Measurements from ENCODE around the gene STAT1. TPM values are rescaled to one million over a fixed set of nuclear protein-coding genes. Genes with fewer than 3 reads are reported as not detected.

The STAT1 gene
- total and polyA plus RNA-seq, 4 donors, result 30.1 to 70.7 (median 55.7) TPM

GRCh38 chr2:190953257-190953656 lies 60.7 kb downstream of the STAT1 start:
- 24 to 33% methylated on average over 4 of the region's 4 CpGs for WGBS, 2 donors
- Histone ChIP-seq H3K4me1 (ENCODE audit: control insufficient read depth in 1 of 2, insufficient read depth in 2 of 2, low read length in 2 of 2) (no peaks in the 10 kb centered on the region), H3K4me3 (ENCODE audit: low read length in 2 of 2) (no peak overlapping the region), H3K27me3 (ENCODE audit: control insufficient read depth in 1 of 2, insufficient read depth in 2 of 2, low read length in 1 of 2) (no peaks in the 10 kb centered on the region), H3K36me3 (ENCODE audit: control insufficient read depth in 1 of 2, insufficient read depth in 2 of 2, low read length in 1 of 2) (no peaks in the 10 kb centered on the region), H3K9me3 (ENCODE audit: control insufficient read depth, low read length) (no peaks in the 10 kb centered on the region), H3K27ac (ENCODE audit: low read depth in 1 of 2, low read length in 2 of 2) (no peak overlapping the region)
- DNase-seq (no peak), ATAC-seq (ENCODE audit: low FRiP score) (no peak)
- intact Hi-C loops (cut with DNase I), result no loop called here

GRCh38 chr2:190950566-190950991 lies 63.4 kb downstream of the STAT1 start:
- DNase-seq, result no peak
- Histone ChIP-seq H3K36me3 (ENCODE audit: control insufficient read depth in 1 of 2, insufficient read depth in 2 of 2, low read length in 1 of 2) (no peaks in the 10 kb centered on the region), H3K4me3 (ENCODE audit: low read length in 2 of 2) (no peak overlapping the region), H3K27me3 (ENCODE audit: control insufficient read depth in 1 of 2, insufficient read depth in 2 of 2, low read length in 1 of 2) (no peaks in the 10 kb centered on the region), H3K27ac (ENCODE audit: low read depth in 1 of 2, low read length in 2 of 2) (no peak overlapping the region), H3K9me3 (ENCODE audit: control insufficient read depth, low read length) (no peaks in the 10 kb centered on the region), H3K4me1 (ENCODE audit: control insufficient read depth in 1 of 2, insufficient read depth in 2 of 2, low read length in 2 of 2) (peaks cover 3% of the 10 kb centered on the region in 2 donors)
- WGBS, 2 donors, result 68 to 71% methylated on average over 3 of the region's 3 CpGs
- ATAC-seq (ENCODE audit: low FRiP score), result no peak
- intact Hi-C loops (cut with DNase I), result no loop called here

- Histone ChIP-seq H3K4me3 (ENCODE audit: low read length in 2 of 2) (no peak overlapping the region), H3K9me3 (ENCODE audit: control insufficient read depth, low read length) (no peaks in the 10 kb centered on the region), H3K4me1 (ENCODE audit: control insufficient read depth in 1 of 2, insufficient read depth in 2 of 2, low read length in 2 of 2) (peaks cover 3 to 6% of the 10 kb centered on the region in 2 donors), H3K27ac (ENCODE audit: low read depth in 1 of 2, low read length in 2 of 2) (peak overlapping the region in 1 of 2 donors; percentile 71), H3K27me3 (ENCODE audit: control insufficient read depth in 1 of 2, insufficient read depth in 2 of 2, low read length in 1 of 2) (no peaks in the 10 kb centered on the region), H3K36me3 (ENCODE audit: control insufficient read depth in 1 of 2, insufficient read depth in 2 of 2, low read length in 1 of 2) (no peaks in the 10 kb centered on the region)
- intact Hi-C loops (cut with DNase I), result no loop called here
- 21 to 34% methylated on average over 2 of the region's 2 CpGs for WGBS, 2 donors
- ATAC-seq (ENCODE audit: low FRiP score) (no peak), DNase-seq (no peak)
Measured at GRCh38 chr2:190948671-190949070, 65.3 kb downstream of the STAT1 start.

- H3K27ac ChIP-seq (ENCODE audit: low read depth in 1 of 2, low read length in 2 of 2), result peak overlapping the region in 1 of 2 donors; percentile 25
- 1 to 2% methylated on average over 2 of the region's 2 CpGs for WGBS, 2 donors
- no peak overlapping the region for H3K4me3 ChIP-seq (ENCODE audit: low read length in 2 of 2)
- H3K36me3 ChIP-seq (ENCODE audit: control insufficient read depth in 1 of 2, insufficient read depth in 2 of 2, low read length in 1 of 2), result no peaks in the 10 kb centered on the region
- H3K9me3 ChIP-seq (ENCODE audit: control insufficient read depth, low read length), result no peaks in the 10 kb centered on the region
- intact Hi-C loops (cut with DNase I), result no loop called here
- ATAC-seq (ENCODE audit: low FRiP score) (peak; percentile 44), DNase-seq (no peak)
- H3K4me1 ChIP-seq (ENCODE audit: control insufficient read depth in 1 of 2, insufficient read depth in 2 of 2, low read length in 2 of 2), result peaks cover 6 to 7% of the 10 kb centered on the region in 2 donors
- H3K27me3 ChIP-seq (ENCODE audit: control insufficient read depth in 1 of 2, insufficient read depth in 2 of 2, low read length in 1 of 2), result no peaks in the 10 kb centered on the region
Measured at GRCh38 chr2:190947711-190948251, 66.2 kb downstream of the STAT1 start.

- DNase-seq, result no peak
- ATAC-seq (ENCODE audit: low FRiP score), result peak; percentile 20
- Histone ChIP-seq H3K4me3 (ENCODE audit: low read length in 2 of 2) (no peak overlapping the region), H3K27ac (ENCODE audit: low read depth in 1 of 2, low read length in 2 of 2) (no peak overlapping the region), H3K4me1 (ENCODE audit: control insufficient read depth in 1 of 2, insufficient read depth in 2 of 2, low read length in 2 of 2) (peaks cover 6 to 9% of the 10 kb centered on the region in 2 donors), H3K9me3 (ENCODE audit: control insufficient read depth, low read length) (no peaks in the 10 kb centered on the region), H3K27me3 (ENCODE audit: control insufficient read depth in 1 of 2, insufficient read depth in 2 of 2, low read length in 1 of 2) (no peaks in the 10 kb centered on the region), H3K36me3 (ENCODE audit: control insufficient read depth in 1 of 2, insufficient read depth in 2 of 2, low read length in 1 of 2) (no peaks in the 10 kb centered on the region)
- intact Hi-C loops (cut with DNase I), result no loop called here
- 0 to 1% methylated on average over 1 of the region's 1 CpG for WGBS, 2 donors
Measured at GRCh38 chr2:190947141-190947540, 66.8 kb downstream of the STAT1 start.

GRCh38 chr2:190943706-190944105 lies 70.3 kb downstream of the STAT1 start:
- peaks cover 6 to 9% of the 10 kb centered on the region in 2 donors for H3K4me1 ChIP-seq (ENCODE audit: control insufficient read depth in 1 of 2, insufficient read depth in 2 of 2, low read length in 2 of 2)
- ATAC-seq (ENCODE audit: low FRiP score), result no peak
- H3K36me3 ChIP-seq (ENCODE audit: control insufficient read depth in 1 of 2, insufficient read depth in 2 of 2, low read length in 1 of 2), result no peaks in the 10 kb centered on the region
- H3K9me3 ChIP-seq (ENCODE audit: control insufficient read depth, low read length), result no peaks in the 10 kb centered on the region
- intact Hi-C loops (cut with DNase I), result no loop called here
- no peaks in the 10 kb centered on the region for H3K27me3 ChIP-seq (ENCODE audit: control insufficient read depth in 1 of 2, insufficient read depth in 2 of 2, low read length in 1 of 2)
- no peak for DNase-seq
- H3K27ac ChIP-seq (ENCODE audit: low read depth in 1 of 2, low read length in 2 of 2), result no peak overlapping the region
- WGBS, 2 donors, result 52% methylated on average over 2 of the region's 2 CpGs
- no peak overlapping the region for H3K4me3 ChIP-seq (ENCODE audit: low read length in 2 of 2)

- DNase-seq (no peak), ATAC-seq (ENCODE audit: low FRiP score) (no peak)
- 95 to 98% methylated on average over 2 of the region's 2 CpGs for WGBS, 2 donors
- no peaks in the 10 kb centered on the region for H3K27me3 ChIP-seq (ENCODE audit: control insufficient read depth in 1 of 2, insufficient read depth in 2 of 2, low read length in 1 of 2)
- no peak overlapping the region for H3K4me3 ChIP-seq (ENCODE audit: low read length in 2 of 2)
- intact Hi-C loops (cut with DNase I), result no loop called here
- peaks cover 6% of the 10 kb centered on the region in 2 donors for H3K4me1 ChIP-seq (ENCODE audit: control insufficient read depth in 1 of 2, insufficient read depth in 2 of 2, low read length in 2 of 2)
- H3K9me3 ChIP-seq (ENCODE audit: control insufficient read depth, low read length), result no peaks in the 10 kb centered on the region
- H3K36me3 ChIP-seq (ENCODE audit: control insufficient read depth in 1 of 2, insufficient read depth in 2 of 2, low read length in 1 of 2), result no peaks in the 10 kb centered on the region
- H3K27ac ChIP-seq (ENCODE audit: low read depth in 1 of 2, low read length in 2 of 2), result no peak overlapping the region
Measured at GRCh38 chr2:190942697-190943096, 71.3 kb downstream of the STAT1 start.

- no peaks in the 10 kb centered on the region for H3K36me3 ChIP-seq (ENCODE audit: control insufficient read depth in 1 of 2, insufficient read depth in 2 of 2, low read length in 1 of 2)
- intact Hi-C loops (cut with DNase I), result no loop called here
- peaks cover 2 to 6% of the 10 kb centered on the region in 2 donors for H3K4me1 ChIP-seq (ENCODE audit: control insufficient read depth in 1 of 2, insufficient read depth in 2 of 2, low read length in 2 of 2)
- H3K27me3 ChIP-seq (ENCODE audit: control insufficient read depth in 1 of 2, insufficient read depth in 2 of 2, low read length in 1 of 2), result no peaks in the 10 kb centered on the region
- ATAC-seq (ENCODE audit: low FRiP score) (no peak), DNase-seq (no peak)
- WGBS, 2 donors, result 98 to 100% methylated on average over 2 of the region's 2 CpGs
- H3K9me3 ChIP-seq (ENCODE audit: control insufficient read depth, low read length), result no peaks in the 10 kb centered on the region
- H3K27ac ChIP-seq (ENCODE audit: low read depth in 1 of 2, low read length in 2 of 2), result no peak overlapping the region
- H3K4me3 ChIP-seq (ENCODE audit: low read length in 2 of 2), result no peak overlapping the region
Measured at GRCh38 chr2:190941571-190941970, 72.4 kb downstream of the STAT1 start.

GRCh38 chr2:190940454-190940853 lies 73.5 kb downstream of the STAT1 start:
- Histone ChIP-seq H3K4me1 (ENCODE audit: control insufficient read depth in 1 of 2, insufficient read depth in 2 of 2, low read length in 2 of 2) (peaks cover 2 to 6% of the 10 kb centered on the region in 2 donors), H3K4me3 (ENCODE audit: low read length in 2 of 2) (no peak overlapping the region), H3K27ac (ENCODE audit: low read depth in 1 of 2, low read length in 2 of 2) (no peak overlapping the region), H3K9me3 (ENCODE audit: control insufficient read depth, low read length) (no peaks in the 10 kb centered on the region), H3K36me3 (ENCODE audit: control insufficient read depth in 1 of 2, insufficient read depth in 2 of 2, low read length in 1 of 2) (no peaks in the 10 kb centered on the region), H3K27me3 (ENCODE audit: control insufficient read depth in 1 of 2, insufficient read depth in 2 of 2, low read length in 1 of 2) (no peaks in the 10 kb centered on the region)
- ATAC-seq (ENCODE audit: low FRiP score) (no peak), DNase-seq (no peak)
- intact Hi-C loops (cut with DNase I), result no loop called here
- WGBS, 2 donors, result 24 to 25% methylated on average over 1 of the region's 1 CpG
